ENCODE results near the gene CXCL11.
A peak's percentile ranks its signal among the peaks of the same experiment; 100 is the strongest.
"Not testable (repeated sequence)": the region's sequence is repeated elsewhere in the genome, so short reads cannot be mapped to it uniquely, and the experiment has no call there.

The CXCL11 gene

DNA sequence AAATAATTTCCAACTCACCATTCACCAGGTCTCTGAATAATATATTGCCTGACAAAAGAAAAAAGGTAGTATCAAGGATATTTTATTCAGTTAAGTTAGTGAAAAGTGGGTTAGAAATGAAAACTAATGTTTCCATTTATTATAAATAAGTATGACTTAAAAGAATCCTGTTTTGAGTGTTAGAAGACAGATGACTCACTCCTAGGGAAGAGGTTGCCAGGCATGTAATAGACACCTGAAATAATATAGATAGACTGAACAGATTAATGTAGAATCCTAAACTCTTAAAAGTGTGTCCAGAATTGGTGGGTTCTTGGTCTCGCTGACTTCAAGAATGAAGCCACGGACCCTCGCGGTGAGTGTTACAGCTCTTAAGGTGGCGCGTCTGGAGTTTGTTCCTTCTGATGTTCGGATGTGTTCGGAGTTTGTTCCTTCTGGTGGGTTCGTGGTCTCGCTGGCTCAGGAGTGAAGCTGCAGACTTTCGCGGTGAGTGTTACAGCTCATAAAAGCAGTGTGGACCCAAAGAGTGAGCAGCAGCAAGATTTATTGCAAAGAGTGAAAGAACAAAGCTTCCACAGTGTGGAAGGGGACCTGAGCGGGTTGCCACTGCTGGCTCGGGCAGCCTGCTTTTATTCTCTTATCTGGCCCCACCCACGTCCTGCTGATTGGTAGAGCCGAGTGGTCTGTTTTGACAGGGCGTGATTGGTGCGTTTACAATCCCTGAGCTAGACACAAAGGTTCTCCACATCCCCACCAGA is 6.5 kb upstream of the CXCL11 start:
- FAIRE-seq = not testable (repeated sequence)

GRCh38 chr4:76036855-76037254 is 985 bp upstream of the CXCL11 start:
- FAIRE-seq = no peak

DNA sequence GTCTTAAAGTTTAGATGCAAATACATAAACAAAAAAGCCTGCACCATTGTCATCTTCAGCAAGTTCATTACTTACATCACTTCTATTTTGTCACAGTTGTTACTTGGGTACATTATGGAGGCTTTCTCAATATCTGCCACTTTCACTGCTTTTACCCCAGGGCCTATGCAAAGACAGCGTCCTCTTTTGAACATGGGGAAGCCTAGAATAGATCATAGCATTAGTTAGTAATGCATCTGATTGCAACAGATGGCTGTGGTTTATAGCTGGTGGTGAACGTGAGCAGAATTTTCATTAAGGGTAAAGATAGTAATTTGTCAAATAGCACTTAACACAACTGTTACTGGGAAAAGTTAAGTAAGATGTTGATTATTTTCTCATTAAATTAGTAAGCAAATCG is 729 bp downstream of the CXCL11 start:
- FAIRE-seq = no peak

DNA sequence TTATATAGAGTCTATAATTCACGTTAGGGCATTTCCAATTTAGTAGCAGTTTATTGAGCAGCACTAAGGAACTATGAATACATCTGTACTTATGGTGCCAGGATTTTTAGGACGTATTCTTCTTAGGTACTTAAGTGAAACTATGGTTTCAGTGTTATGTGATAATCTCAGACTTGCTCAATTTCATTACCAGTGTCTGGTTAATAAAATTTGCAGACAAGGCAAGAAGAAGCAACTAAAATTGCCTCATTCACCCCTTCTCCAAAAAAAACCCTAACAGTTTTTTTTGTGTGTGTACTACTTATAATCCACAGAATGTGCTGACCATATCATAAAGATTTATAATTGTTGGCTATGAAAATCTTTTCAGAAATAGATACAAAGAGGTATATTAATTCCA is 6.6 kb downstream of the CXCL11 start:
- FAIRE-seq = no peak

GRCh38 chr4:76028350-76028765 is 7.5 kb downstream of the CXCL11 start:
- peak; percentile 71 for FAIRE-seq

DNA sequence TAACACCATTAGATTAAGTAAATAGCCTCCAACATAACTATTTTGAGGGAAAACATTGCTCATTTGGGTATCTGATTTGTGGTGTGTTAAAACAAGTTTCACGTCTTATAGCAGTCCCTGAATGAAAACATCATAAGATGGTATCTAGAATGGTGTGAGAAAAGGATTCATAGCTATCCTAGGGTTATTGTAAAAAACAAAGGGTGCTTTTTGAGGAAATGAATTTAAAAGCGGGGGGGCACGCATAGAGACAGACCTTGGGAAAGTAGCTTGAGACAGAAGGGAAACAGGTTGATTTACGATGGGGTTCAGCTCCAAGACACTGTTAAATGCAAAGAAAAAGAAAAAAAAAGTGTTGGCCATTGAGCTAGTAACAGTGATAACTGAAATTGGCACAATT is 11.8 kb downstream of the CXCL11 start:
- FAIRE-seq = no peak

DNA sequence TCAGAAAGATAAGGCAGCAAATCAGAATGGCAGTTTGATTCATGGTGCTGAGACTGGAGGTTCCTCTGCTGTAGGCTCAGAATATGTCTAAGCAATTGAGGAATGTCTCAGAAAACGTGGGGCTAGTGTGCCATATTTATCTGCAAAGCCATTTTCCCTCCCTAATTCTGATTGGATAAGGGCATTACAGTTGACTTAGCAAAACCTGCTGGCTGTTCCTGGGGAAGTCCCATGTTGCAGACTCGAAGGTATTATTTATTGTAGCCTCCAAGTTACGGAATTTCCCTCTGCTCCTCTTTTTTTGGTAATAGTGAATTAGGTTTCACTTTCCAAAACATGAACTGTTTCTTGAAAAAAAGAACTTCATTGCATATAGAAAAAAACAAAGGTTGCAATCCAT is 12.5 kb downstream of the CXCL11 start, which contains the start of gene CXCL10:
CXCL10 (minus strand) TSS at position 109 of the 400 bp plus-strand sequence; CDS start at position 43, 66 bp downstream.
- FAIRE-seq = no peak

DNA sequence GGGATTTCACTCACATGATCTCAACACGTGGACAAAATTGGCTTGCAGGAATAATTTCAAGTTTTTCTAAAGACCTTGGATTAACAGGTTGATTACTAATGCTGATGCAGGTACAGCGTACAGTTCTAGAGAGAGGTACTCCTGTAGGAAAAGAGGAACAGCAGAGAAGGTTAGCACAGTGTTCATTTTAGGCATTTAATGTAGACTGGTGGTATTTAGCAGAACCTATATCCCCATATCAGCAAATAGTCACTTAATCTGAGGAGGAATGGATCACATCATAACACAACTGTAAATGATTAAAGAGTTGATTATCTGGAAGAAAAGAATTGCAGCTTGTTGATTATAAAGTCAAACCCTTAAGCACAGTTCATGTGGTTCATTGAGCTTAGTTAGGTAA is 13.2 kb downstream of the CXCL11 start:
- no peak for FAIRE-seq

- no peak for FAIRE-seq
Observed at GRCh38 chr4:76022031-76022430, 13.8 kb downstream of the CXCL11 start.

- FAIRE-seq = no peak
Observed at GRCh38 chr4:76017056-76017686, 18.7 kb downstream of the CXCL11 start.

DNA sequence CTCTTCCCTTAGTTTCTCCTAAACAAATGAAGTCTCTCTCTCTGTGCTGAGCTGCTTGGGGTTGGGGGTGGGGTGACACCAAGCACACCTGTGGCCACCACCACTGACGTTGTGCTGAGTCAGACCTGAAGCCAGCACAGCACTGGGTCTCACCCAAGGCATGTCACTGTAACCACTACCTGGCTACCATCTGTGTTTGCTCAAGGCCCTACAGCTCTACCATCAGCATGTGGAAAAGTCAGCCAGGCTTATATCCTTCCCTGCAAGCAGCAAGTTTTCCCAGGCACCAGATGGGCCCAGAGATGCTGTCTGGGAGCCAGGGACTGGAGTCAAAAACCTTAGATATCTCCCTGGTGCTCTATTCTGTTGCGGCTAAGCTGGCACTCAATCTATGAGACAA is 19.5 kb downstream of the CXCL11 start:
- no peak for FAIRE-seq

DNA sequence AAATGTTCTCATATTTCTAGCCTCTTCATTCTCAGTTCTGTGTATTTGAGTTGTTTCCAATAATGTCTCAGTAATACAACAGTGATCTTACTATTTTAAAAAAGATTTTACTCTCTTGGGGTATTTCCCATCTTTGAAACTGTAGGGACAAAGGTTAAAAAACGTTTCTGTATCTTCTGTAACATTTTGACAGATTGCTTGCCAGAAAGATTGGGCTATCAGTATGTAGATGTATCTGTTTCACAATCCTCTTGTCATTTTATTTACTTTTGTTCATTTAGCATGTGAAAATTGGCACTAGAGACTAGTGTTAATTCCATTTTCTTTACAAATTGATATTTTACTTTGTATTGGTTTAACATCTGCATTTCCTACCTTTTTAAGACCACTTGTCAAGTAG is 22.3 kb downstream of the CXCL11 start:
- FAIRE-seq = no peak

DNA sequence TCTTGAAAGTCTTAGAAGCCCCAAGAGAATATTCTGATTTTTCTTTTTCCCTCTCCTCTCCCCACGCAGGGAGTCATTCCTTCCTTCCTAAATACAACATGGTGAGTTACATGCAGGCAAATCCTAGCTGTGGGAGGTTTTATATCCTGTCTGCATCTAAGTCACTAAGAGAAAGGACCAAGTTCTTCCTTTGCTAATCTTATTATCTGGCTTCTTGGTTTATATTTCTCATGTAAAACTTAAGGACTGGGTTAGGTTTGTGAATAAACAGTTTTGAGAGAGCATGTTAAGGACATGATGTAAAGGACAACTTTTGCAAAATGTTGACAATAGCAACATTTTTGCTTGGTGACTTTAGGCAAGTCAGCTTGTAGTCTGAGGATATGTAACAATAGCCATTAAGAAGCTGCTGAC is 23.5 kb downstream of the CXCL11 start:
- FAIRE-seq = no peak

GRCh38 chr4:76011700-76012387 is 24.0 kb downstream of the CXCL11 start:
- no peak for FAIRE-seq

GRCh38 chr4:76011018-76011670 is 24.7 kb downstream of the CXCL11 start:
- no peak for FAIRE-seq

GRCh38 chr4:76010576-76010975 is 25.3 kb downstream of the CXCL11 start:
- no peak for FAIRE-seq

DNA sequence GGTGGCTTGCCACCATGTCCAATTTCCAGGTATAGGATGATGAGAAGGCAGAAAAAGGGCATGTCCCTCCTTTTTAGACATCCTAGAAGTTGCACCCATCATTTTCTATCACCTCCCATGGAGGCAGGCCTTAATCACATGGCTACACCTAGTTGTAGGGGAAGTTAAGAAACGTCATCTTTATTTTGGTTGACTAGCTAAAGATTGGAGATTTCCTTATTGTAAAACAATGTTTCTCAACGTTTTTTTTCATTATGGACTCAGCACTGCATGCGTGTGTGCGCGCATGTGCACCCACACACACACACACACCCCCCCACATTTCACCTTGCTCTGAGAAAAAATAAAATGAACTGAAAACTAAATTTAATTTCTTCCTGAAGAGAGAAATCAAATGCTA is 26.6 kb downstream of the CXCL11 start:
- no peak for FAIRE-seq

GRCh38 chr4:76007089-76007862 is 28.6 kb downstream of the CXCL11 start, which contains the start of gene CXCL9:
CXCL9 (minus strand) TSS chr4:76007509; CDS start chr4:76007449, 60 bp downstream.
- no peak for FAIRE-seq

- no peak for FAIRE-seq
Observed at GRCh38 chr4:76003620-76004019, 32.2 kb downstream of the CXCL11 start.

- FAIRE-seq = no peak
Observed at GRCh38 chr4:76003035-76003434, 32.8 kb downstream of the CXCL11 start.

DNA sequence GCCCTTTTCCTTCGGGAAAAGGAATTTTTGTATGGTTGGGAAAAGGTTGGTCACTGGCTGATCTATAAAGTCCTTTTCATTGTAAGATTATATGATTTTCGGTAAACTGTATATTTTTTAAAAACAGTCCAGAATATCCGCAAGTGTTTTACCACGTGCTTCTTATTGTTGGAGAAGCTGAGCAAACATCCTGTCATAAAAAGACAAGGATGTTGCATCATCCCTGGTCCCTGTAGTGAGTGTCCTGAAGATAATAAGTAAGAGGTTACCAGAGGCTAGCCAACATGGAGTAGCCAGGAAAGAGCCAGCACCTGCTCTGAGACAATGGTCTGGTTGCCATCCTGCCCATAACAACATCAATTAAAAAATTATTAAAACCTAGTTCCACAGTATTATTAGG is 33.7 kb downstream of the CXCL11 start:
- FAIRE-seq = no peak

DNA sequence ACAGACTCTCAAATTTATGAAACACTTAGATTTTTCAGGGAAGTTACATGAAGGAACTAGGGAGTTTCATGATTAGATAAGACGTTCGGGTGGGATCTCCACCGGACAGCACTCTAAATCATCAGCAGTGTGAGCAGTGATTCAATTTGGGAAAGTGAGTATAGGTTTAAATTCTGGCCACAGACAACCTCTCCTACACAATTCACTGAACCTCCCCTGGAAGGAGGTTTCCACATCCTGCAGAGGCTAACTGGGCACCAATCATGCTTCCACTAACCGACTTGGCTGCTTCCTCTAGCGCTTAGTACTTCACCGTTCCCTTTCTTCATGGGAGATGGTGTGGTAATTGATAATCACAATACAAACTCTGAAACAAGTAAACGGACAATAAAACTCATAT is 34.2 kb downstream of the CXCL11 start:
- no peak for FAIRE-seq

DNA sequence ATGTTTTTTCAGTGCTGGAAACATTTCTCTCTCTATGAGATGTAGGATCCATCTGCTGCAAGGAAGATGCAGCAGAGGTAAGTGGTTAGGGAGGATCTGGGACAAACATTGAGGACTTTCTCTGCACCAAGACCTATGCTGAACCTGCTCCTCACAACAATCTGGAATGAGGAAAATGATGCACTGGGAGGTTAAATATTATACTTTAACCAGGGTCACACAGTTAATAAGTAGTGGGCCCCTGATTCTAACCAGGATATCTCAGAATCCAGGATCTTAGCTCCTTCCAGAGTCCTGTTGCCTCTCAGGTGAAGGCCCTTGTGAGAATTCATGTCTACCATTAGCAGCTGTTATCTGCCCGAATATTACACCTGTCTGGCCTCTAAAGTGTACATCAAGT is 35.6 kb downstream of the CXCL11 start:
- no peak for FAIRE-seq

Measured in islet of Langerhans (tissue), 1 donor.